Body of pancreas (tissue), 4 donors: ENCODE data around the gene DGKI. TPM values are rescaled to one million over a fixed set of nuclear protein-coding genes. Genes with fewer than 3 reads are reported as not detected.

ENCODE experiments used
- ATAC-seq: fragments of 150-250 bp; one replicate; pipeline ENCODE4 v1.9.1; 2016
- DNase-seq, 4 donors: peaks; one replicate each; pipeline ENCODE4 v3.0.0-alpha.2; 2019
- H3K27ac ChIP-seq, 4 donors: fragments of 200-600 bp; sonication (generic); 1 replicate in 3 of 4; 2 replicates in 1 of 4; pipeline versions ENCODE4 v1.5.1 to v1.6.1; 2016 to 2019; ENCODE audit warnings: mild to moderate bottlenecking in 1 of 4, mixed read lengths in 1 of 4, moderate library complexity in 1 of 4
- H3K27me3 ChIP-seq, 2 donors: fragments of 200-600 bp; sonication (generic); one replicate each; pipeline ENCODE4 v1.6.0; 2016; ENCODE audit warnings: mild to moderate bottlenecking in 1 of 2
- H3K36me3 ChIP-seq, 2 donors: fragments of 200-600 bp; sonication (generic); replicated peaks in 1 of 2; 2 replicates each; pipeline ENCODE4 v1.5.1; 2016; ENCODE audit warnings: low read depth in 2 of 2; ENCODE audit not compliant: insufficient read depth in 1 of 2
- H3K4me1 ChIP-seq: fragments of 200-600 bp; sonication (generic); one replicate; pipeline ENCODE4 v1.6.0; 2016
- H3K4me3 ChIP-seq, 2 donors: fragments of 200-600 bp; sonication (generic); 1 replicate in 1 of 2; 2 replicates in 1 of 2; pipeline ENCODE4 v1.5.1; 2016 to 2019
- H3K9me3 ChIP-seq, 3 donors: fragments of 200-600 bp; sonication (generic); 1 replicate in 2 of 3; 2 replicates in 1 of 3; pipeline ENCODE4 v1.5.1; 2016
- CTCF ChIP-seq, 7 experiments: fragments of 450-650 bp in 4 of 7; fragments of 200-600 bp in 3 of 7; sonication (generic) in 3 of 7; IDR thresholded peaks; one replicate each; pipeline ENCODE4 v1.5.1; 2016 to 2019; ENCODE audit warnings: antibody characterized with exemption in 7 of 7
- POLR2A ChIP-seq, 3 donors: fragments of 450-650 bp; IDR thresholded peaks; one replicate each; pipeline ENCODE4 v1.6.1; 2016; ENCODE audit warnings: antibody characterized with exemption in 3 of 3, mild to moderate bottlenecking in 2 of 3
- WGBS, 2 donors: methylation state at CpG; one replicate each; pipeline ENCODE4 v1.1.5; 2017; 5-methylcytosine and 5-hydroxymethylcytosine counted together
- intact Hi-C: fragments of 100-400 bp; cut with DNase I; formaldehyde crosslinking; loops from one replicate; pipeline ENCODE4 v1.15.1; 2023
- total RNA-seq, 2 donors: library from RNA; depleted of rRNA; stranded (reverse); fragments of >200 nt; gene quantifications; one replicate each; pipeline ENCODE4 v1.1.0, GENCODE V29; 2016

Gene DGKI
- total RNA-seq, 2 donors from 2014 or later = 2.6 TPM; not detected in 1

GRCh38 chr7:137395420-137395819, 451.4 kb downstream of the DGKI start:
- TF ChIP-seq POLR2A (IDR thresholded peaks at IDR 0.05) (no peak), CTCF (IDR thresholded peaks at IDR 0.05) (no peak)
- no peak for ATAC-seq
- H3K4me3 ChIP-seq = no peak overlapping the region
- no peaks in the 10 kb centered on the region for H3K27me3 ChIP-seq
- H3K9me3 ChIP-seq = no peaks in the 10 kb centered on the region
- intact Hi-C loops = no loop called here
- no peaks in the 10 kb centered on the region for H3K36me3 ChIP-seq
- peak in 1 of 4 donors; percentile 5 for DNase-seq
- H3K4me1 ChIP-seq = no peaks in the 10 kb centered on the region
- no peak overlapping the region for H3K27ac ChIP-seq
- WGBS, 2 donors = 79 to 83% methylated on average over 9 of the region's 9 CpGs

- DNase-seq = no peak
- Histone ChIP-seq H3K27me3 (no peaks in the 10 kb centered on the region), H3K4me3 (no peak overlapping the region), H3K36me3 (no peaks in the 10 kb centered on the region), H3K27ac (no peak overlapping the region), H3K9me3 (no peaks in the 10 kb centered on the region), H3K4me1 (no peaks in the 10 kb centered on the region)
- intact Hi-C loops = no loop called here
- no peak for TF ChIP-seq CTCF (IDR thresholded peaks at IDR 0.05)
- no peak for TF ChIP-seq POLR2A (IDR thresholded peaks at IDR 0.05)
- ATAC-seq = no peak
Measured at GRCh38 chr7:137393570-137393969, 453.2 kb downstream of the DGKI start.

DNA sequence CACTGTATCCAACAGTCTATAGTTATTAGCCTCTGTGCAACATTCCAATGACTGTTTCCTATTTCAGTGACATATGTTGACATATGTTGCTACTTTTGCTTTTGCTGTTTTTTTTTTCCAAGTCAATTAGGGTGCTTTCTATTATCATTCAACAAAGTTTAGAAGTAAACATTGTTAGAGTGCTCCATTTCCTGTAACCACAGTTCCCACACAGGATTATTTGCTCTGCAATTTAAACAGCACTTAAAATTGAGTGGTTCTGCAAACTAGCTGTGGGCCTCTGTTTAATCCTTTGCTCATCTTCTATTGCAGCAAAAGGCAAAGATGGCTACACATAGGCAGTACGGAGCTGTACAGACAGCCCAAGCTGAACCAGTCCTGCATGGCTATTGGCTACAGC, 456.7 kb downstream of the DGKI start:
- TF ChIP-seq POLR2A (IDR thresholded peaks at IDR 0.05) = no peak
- TF ChIP-seq CTCF (IDR thresholded peaks at IDR 0.05) = no peak
- H3K4me3 ChIP-seq = no peak overlapping the region
- no peak overlapping the region for H3K27ac ChIP-seq
- intact Hi-C loops = no loop called here
- no peak for DNase-seq
- no peaks in the 10 kb centered on the region for H3K9me3 ChIP-seq
- H3K27me3 ChIP-seq = no peaks in the 10 kb centered on the region
- ATAC-seq = no peak
- no peaks in the 10 kb centered on the region for H3K36me3 ChIP-seq
- 27 to 33% methylated on average over 1 of the region's 1 CpG for WGBS, 2 donors
- no peaks in the 10 kb centered on the region for H3K4me1 ChIP-seq

DNA sequence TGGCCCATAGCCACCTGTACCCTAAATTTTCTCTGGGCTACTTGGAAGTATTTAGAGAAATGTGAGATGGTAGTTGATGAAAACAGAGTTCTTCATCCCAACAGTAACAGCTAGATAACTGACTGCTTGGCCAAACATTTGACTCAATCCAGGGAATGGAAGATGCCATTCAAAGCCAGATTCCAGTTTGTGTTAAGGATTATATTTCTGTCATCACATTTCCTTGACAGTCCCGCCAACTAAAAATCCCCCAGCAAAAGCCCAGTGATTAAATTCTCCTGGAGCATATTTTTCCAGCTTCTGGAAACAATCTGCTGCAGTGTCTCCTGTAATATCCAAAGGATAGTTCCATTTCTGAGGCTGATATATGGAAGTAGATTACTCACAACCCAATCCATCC, 457.9 kb downstream of the DGKI start:
- intact Hi-C loops = no loop called here
- ATAC-seq (no peak), DNase-seq (no peak)
- H3K36me3 ChIP-seq = no peaks in the 10 kb centered on the region
- TF ChIP-seq POLR2A (IDR thresholded peaks at IDR 0.05) = no peak
- TF ChIP-seq CTCF (IDR thresholded peaks at IDR 0.05) = no peak
- H3K9me3 ChIP-seq = no peaks in the 10 kb centered on the region
- no peaks in the 10 kb centered on the region for H3K27me3 ChIP-seq
- H3K4me3 ChIP-seq = no peak overlapping the region
- H3K27ac ChIP-seq = no peak overlapping the region
- 88 to 89% methylated on average over 1 of the region's 1 CpG for WGBS, 2 donors
- H3K4me1 ChIP-seq = no peaks in the 10 kb centered on the region

- Histone ChIP-seq H3K9me3 (no peaks in the 10 kb centered on the region), H3K27ac (no peak overlapping the region), H3K4me3 (no peak overlapping the region), H3K27me3 (no peaks in the 10 kb centered on the region), H3K36me3 (no peaks in the 10 kb centered on the region), H3K4me1 (no peaks in the 10 kb centered on the region)
- intact Hi-C loops = no loop called here
- TF ChIP-seq CTCF (IDR thresholded peaks at IDR 0.05) (no peak), POLR2A (IDR thresholded peaks at IDR 0.05) (no peak)
- DNase-seq = no peak
- 3 to 19% methylated on average over 1 of the region's 1 CpG for WGBS, 2 donors
- no peak for ATAC-seq
Measured at GRCh38 chr7:137386966-137387365, 459.8 kb downstream of the DGKI start.
